Skeletal muscle cell (primary cell): ENCODE data around the gene AP1S2.
A peak's percentile ranks its signal among the peaks of the same experiment; 100 is the strongest.
"Not testable (repeated sequence)": the region's sequence is repeated elsewhere in the genome, so short reads cannot be mapped to it uniquely, and the experiment has no call there.

Source experiments
- DNase-seq: peaks from one replicate; pipeline ENCODE4 v3.0.0-alpha.2; 2010; ENCODE audit warnings: low read depth
- H3K4me3 ChIP-seq: 2 replicates; pipeline ENCODE4 v1.5.1; 2011; ENCODE audit warnings: low read depth, mild to moderate bottlenecking, control low read depth, low read length, moderate library complexity

AP1S2 gene

DNA sequence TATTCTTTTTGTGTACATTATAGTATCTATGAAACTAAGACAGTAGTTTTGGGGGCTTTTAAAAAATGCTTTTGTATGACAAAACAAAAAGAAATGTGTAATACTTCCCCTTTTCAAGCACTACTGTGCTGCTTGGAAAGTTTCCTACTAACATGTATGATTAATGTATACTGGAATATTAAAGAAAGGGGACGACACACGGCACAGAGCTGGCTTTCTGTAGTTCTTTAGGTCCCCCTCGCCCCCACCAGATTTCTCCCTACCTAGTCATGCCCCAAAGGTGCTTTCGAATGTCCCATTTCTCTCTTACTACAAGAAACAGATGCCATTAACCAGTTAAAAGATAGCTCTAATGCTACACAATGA is 1.6 kb upstream of the AP1S2 start:
- no peak for DNase-seq
- no peak overlapping the region for H3K4me3 ChIP-seq

DNA sequence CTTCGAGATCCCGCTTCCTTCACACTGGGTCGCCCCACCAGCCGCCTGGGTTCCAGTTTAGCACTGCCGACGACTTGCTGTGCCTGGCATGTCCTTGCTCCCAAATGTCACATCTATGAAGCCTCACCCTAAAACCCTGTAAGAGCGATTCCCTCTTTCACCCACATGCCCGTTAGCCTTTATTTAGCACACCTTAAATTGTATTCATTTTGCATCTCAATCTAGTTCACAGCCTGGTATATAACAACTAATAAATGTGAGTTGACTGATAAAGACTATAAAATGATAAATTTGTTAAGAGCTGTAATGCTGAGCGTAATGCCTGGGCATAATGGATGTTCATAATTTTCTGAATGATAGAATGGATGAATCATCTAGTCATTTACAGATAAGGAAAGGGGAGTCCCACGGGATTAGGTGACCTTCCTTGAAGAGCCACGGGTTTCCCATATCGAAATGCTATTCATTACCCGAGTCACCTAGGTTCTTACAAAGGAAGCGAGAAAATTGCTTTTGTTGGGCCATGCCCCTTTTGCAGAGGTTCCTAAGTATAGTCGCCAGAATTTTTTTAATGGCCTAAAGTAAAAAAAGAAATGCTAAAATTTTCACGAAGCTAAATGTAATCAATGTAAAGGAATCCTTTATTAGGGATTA is 1.1 kb upstream of the AP1S2 start:
- no peak for DNase-seq
- H3K4me3 ChIP-seq, result peak overlapping the region; percentile 62

DNA sequence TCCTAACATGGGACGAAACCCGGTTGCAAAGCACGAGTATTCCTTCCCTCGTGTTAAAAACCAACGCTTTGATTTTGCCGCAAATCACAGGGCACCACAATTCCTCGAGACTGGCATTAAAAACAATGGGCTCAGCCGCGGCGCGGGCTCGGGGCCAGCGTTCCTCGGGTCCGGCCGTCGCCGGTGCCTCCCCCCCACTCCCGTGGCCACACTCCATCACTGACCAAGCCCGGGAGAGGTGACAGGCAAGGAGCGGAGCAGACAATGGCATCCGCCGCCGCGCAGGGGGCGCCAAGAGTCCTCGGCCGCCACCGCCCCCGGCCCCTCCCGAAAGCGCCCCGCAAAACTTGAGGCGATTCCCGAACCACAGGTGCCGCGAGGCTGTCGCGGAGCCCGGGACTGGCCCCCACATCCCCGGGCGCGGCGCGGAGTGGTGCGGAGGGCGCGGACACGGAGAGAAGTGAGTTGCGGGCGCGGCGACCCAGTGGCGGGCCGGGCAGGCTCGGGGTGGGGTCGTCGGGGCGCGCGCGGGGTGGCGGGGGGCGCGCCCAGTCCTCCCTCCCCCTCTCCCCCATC is 445 bp downstream of the AP1S2 start:
- H3K4me3 ChIP-seq, result peak overlapping the region; percentile 62
- DNase-seq, result no peak

DNA sequence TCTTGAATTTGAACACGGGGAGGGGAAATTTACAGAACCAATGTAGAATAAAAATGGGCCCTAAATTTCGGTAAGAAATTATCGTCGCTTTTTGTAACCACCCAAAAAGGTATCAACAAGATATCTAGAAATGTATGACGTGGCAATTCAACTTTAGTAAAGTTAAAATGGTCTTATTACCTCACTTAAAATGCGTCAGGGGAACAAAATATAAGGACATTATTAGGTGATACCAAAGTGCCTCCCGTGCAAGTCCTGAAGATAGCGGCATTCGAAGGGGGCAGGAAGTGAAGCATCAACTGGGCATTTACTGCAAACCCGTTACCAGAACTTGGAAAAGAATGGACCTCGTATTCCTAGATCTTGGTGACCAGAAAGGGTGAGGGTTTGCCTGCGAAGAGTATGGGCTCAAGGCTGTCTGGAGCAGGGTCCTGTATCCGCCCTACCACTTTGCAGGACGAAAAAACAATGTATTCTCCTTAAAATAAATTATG is 980 bp downstream of the AP1S2 start:
- DNase-seq, result no peak
- peak overlapping the region; percentile 62 for H3K4me3 ChIP-seq

DNA sequence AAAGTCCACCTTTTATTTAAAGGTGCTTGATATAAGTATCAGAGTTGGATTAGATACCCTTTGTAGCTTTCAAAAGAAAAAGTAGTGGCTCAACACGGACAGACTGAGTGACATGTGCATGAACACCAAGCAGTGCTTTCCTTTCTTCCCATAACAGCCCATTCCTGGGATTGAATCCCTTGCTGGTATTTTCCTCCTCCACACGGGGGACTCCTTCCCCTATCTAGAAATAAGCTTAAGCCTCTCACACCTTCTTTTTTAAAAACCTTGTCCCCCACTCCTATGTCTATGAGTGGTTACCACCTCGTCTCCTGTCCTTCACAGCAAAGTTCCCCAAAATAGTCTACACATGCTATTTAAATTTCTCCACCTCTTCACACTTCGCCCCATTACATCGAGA is 5.1 kb downstream of the AP1S2 start:
- DNase-seq, result no peak

DNA sequence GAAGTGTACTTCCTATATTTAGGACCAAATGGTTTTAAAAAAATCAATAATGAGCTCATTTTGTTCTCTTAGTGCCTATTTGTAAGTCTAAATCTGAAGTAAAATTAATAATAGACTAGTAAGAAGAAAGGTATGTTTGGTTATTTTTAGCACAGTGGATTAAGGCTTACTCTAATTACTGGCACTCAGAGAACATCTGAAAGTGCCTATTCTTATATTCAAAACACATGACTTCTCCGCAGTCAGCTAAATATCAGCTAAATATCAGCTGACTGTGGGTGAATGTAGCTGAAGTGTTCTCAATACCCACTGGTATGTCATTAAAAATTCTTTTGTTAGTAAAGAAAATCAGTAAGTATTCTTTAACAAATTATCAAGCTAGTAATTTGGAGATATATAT is 6.0 kb downstream of the AP1S2 start:
- H3K4me3 ChIP-seq, result no peak overlapping the region
- DNase-seq, result no peak

More for the DNA sequence above, 5.1 kb downstream of the AP1S2 start:
- H3K4me3 ChIP-seq, result no peak overlapping the region

DNA sequence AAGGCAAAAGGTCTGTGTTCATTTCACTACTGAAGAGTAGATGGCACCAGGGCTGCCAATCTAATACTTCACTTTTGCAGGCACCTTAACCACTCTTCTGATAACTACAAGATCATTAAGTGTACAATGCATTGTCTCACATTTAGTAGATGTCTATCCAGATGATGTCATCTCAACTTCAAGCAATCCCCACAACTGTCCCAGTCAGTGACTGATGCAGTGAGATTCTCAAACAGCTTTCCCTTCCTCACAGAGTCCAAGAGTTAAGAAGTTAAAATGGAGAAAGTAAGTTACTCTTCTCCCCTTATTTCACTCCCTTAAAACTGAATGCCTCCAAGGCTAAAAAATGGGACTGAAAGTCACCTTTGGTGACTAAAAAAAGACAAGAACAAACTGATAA is 10.7 kb downstream of the AP1S2 start:
- no peak for DNase-seq
- H3K4me3 ChIP-seq, result no peak overlapping the region

DNA sequence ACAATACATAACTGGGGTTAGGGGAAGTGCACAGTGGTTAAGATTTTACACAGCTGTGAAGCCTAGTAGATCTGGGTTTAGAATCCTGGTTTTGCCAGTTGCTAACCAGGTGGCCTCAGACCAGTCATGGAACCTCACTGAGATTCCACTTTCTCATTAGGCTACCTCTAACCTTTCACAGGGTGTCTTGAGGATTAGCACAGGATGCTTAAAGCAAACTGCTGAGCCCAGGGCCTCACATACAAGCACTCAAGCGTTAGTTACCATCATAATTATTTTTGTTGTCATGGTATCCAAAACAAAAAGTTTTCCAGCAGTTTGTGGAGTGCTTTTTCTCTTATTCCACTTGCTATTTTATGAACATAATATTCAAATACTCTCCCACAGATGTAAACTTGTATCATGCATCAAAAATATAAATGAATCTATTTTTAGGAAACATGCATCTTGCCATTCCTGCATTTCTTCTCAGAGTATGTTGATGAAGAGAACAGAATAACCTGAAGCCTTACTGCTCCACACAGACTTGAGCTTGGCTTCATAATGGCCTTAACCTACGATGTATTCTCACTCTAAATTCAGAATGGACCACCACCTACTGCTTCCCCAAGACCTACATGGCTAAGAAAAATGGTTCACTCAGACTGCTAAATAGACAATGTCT is 12.6 kb downstream of the AP1S2 start:
- no peak overlapping the region for H3K4me3 ChIP-seq
- DNase-seq, result no peak

DNA sequence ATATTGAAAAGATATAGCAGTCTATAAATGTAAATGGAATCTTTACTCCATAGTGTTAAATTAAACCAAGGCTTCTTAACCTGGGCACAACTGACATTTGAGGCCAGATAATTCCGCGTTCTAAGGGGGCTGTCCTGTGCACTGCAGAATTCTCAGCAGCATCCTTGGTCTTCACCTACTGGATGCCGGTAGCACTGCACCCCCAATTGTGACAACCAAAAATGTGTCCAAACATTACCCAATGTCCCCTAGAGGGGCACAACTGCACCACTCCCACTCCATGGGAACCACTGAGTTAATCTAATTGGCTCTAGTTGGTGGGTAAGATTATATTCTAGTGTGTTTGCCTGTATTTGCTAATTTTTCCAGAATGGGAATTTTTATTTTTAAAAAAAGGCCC is 16.6 kb downstream of the AP1S2 start:
- no peak overlapping the region for H3K4me3 ChIP-seq
- no peak for DNase-seq

DNA sequence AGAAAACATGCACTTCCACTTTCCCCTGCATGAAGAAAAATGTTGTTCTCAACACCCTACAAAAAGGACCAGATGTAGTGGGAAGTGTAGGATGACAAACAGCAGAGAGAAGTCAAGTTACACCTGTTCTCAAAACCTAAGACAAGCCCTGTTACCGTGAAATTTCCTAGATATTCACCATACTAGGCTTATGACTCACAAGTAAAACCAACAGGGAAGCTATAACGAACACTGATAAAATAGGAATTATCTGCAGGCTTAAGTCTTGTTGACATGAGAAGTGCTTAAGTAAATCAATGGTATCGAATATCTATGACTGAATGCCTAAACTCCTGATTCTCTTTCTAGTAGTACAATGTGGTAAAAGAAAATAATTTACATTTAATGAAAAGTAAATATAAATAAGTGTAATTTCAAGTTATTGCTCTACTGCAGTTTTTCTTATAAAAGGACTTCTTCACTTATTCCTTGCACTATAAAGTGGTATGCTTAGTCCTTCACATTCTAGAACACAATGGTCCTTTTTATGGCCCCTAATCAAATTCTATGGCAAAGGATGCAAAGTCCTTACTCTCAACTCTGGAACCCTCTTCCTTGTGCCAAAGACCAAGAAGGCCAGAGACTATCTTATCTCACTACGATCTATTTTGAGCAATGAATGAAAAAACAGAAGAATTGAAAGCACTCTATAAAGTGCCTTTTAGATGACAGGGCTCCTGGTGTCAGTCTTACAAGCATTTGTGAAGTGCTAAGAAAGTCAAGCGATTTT is 19.6 kb downstream of the AP1S2 start:
- DNase-seq, result no peak
- H3K4me3 ChIP-seq, result no peak overlapping the region

DNA sequence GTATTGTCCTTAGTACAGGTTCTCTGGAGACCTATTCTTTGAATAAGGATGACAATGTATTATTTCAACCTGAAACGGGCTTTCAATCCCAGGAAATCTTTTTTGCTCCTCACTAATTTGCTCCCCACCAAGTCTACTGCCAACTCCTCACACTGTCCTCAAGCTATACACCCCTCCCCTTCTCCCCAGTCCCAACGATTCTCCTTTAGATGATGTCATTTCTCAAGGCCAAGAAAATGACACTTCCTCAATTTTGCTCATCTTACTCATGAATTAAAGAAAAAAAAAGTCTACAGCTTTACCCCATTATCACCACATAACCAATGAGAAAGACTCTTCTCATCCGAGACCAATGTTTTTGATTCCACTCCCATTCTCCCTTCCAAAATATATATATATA is 20.6 kb downstream of the AP1S2 start:
- H3K4me3 ChIP-seq, result no peak overlapping the region
- no peak for DNase-seq

DNA sequence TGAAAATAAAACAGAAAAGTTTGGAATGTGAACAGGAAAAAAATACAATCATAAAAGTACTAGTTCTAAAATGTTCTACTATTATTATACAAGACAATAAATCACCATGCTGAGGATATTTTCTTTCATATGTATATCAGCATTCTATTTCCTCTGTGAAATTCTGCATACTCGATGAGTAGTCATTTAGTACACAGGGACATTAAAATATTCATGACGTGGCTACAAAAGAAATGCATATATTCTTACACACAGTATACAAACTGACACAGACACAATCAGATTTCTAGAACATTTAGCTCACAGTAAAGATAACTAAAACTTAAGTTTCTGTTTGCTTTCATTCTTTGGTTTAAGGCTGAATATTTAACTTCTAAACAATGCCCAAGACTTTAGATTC is 23.3 kb downstream of the AP1S2 start:
- not testable (repeated sequence) for H3K4me3 ChIP-seq

DNA sequence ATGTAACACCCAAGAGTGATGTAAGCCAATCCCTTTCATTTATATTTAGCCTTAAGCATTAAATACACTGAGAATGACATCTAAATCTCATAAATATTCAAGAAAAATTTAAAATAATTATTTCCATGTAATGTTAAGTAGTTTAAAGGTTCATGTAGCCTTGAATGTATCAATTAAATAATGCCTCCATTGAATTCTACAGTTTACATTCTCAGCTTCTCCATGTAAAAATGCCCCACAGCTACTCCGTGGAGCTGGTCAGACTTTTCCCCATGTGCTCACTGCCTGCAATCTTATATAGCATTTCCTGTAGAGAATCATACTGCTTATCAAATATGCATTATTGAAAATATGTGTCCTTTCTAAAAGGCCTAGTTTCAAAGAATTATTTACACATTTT is 25.4 kb downstream of the AP1S2 start:
- DNase-seq, result no peak
- no peak overlapping the region for H3K4me3 ChIP-seq

More for the DNA sequence above, 23.3 kb downstream of the AP1S2 start:
- not testable (repeated sequence) for DNase-seq

DNA sequence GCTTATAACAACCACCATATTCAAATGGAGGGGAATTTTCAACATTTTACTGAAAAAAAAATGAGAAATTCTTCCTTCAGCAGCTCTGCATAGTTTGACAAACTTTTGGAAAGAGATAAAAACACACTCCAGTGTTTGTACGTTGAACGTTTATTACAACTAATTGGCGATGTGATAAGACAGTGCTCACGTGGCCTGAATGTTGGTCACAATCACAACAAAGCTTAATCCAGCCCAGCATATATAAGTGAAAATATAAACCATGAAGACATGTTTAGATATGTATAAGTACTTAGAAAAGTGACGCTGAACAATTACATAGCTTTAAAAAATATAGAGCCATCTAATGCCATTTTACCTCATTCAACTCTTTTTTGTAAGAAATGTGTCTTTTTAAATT is 28.7 kb downstream of the AP1S2 start:
- H3K4me3 ChIP-seq, result no peak overlapping the region
- DNase-seq, result no peak

DNA sequence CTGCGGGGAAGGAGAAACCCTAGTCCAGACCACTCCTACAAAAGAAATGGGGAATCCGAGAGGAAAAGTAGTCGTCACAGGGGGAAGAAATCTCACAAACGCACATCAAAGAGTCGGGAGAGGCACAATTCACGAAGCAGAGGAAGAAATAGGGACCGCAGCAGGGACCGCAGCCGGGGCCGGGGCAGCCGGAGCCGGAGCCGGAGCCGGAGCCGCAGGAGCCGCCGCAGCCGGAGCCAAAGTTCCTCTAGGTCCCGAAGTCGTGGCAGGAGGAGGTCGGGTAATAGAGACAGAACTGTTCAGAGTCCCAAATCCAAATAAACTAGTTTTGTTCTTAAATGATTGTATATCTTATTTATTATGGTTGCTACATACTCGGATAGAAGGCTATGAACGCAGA is 31.7 kb downstream of the AP1S2 start:
- H3K4me3 ChIP-seq, result no peak overlapping the region

DNA sequence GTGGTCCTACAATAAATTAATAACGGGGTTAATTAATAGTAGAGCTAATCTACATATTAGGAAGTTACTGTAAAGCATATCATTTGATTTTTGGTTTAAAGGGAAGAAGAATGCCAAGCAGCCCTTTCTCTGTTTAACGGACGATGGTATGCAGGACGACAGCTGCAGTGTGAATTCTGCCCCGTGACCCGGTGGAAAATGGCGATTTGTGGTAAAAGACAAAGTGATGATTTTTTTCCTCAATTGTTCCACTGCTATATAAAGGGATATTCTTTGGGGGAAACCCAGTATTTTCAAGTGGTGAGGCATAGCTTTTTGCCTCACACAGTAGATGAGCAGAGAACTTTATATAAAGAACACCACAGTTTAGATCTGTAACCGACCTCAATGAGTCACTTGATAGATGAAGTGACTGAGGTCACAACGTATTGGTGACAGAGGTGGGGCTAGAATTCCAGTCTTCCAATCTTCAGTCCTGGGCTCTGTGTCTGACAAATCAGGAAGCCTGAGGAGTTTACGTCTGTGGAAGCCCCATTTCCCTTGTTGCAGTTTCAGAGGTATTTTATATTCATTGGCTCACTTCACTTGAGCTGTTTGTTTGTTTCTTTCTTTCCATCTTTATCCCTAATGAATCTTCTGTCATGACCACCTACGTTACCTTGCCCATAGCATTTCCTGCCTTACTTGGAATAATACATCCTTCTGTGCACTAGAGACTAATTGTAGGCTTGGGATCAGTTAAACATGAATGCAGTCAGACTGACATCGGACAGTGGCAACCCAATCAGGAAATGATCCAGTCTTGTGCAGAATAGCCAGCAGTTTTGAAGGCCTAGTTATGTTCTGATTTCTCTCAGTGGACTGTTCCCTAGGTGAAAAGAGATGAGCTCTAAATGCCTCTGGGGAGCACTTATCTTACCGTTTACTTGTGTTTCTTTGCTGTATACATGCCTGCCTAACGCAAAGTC is 34.2 kb downstream of the AP1S2 start:
- H3K4me3 ChIP-seq, result no peak overlapping the region
- DNase-seq, result no peak

More for the DNA sequence above, 31.7 kb downstream of the AP1S2 start:
- DNase-seq, result no peak

DNA sequence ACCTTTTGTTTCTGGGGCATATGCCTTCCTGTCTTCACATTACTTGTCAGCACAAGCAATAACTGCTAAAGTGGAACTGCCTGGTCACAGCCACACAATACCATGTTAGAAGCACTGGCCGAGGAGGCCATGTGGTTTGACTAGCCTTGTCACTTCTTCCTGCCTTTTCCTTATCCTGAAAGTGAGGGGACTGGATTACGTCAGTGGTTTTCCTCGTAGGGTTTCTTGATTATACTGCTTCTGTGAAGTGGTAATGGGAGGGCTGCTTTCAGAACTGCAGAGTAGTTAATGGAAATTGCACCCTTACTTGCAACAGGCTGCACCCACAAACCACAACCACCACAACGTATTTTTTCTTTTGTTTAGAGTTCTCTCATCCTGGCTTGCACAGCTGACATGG is 37.7 kb downstream of the AP1S2 start:
- DNase-seq, result no peak
- H3K4me3 ChIP-seq, result no peak overlapping the region

DNA sequence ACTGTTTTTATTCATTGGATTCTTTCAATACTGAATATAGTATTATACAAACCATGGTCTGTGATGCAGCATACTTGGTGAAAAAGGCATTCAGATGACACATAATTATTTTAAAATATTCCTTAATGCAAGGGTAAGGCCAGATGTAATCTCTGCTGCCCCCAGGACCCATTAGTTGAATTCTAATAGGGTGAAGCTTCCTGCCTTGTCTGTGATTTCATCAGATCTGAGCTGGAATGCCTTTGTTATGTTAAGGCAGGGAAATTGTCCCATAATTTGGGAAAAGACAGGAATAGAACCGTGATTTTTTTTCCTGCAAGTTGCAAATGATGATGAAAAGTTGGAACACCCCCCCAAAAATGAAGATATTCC is 38.2 kb downstream of the AP1S2 start:
- no peak for DNase-seq
- no peak overlapping the region for H3K4me3 ChIP-seq

DNA sequence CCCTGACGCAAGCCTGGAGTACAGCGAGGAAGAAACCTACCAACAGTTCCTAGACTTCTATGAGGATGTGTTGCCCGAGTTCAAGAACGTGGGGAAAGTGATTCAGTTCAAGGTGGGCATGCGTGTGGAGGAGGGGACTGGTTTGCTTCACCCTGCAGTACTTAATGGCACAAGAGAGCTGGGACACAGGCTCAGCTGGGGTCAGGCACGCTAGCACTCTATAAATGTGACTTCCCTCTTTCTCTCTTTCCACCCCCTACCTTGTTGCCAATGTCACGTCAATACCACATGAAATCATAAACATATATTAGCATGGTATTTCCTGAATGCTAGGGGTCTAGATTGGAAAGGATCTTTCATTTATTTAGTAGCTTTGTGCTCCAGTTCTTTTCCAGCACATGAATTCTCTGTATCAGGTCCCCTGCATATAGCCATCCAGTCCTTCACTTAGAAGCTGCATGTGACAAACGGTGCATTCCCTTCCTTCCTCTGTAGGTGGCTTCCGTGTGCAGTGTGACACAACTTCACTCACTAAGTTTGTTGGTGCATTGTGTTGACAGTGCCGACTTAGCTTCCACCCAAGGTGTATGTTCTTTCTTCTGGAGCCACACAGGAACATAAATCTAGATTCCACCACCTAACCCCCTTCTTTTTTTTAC is 38.7 kb downstream of the AP1S2 start:
- H3K4me3 ChIP-seq, result no peak overlapping the region
- DNase-seq, result no peak
